Fibroblast of villous mesenchyme (primary cell): ENCODE data around the gene SLC38A8. TPM values are rescaled to one million over a fixed set of nuclear protein-coding genes. Genes with fewer than 3 reads are reported as not detected.

Source experiments
- DNase-seq: peaks from one replicate; pipeline ENCODE4 v3.0.0-alpha.2; 2010; ENCODE audit warnings: low read depth
- H3K4me3 ChIP-seq: 2 replicates; pipeline ENCODE4 v1.5.1; 2011; ENCODE audit warnings: low read depth, mild to moderate bottlenecking, low read length
- CTCF ChIP-seq: IDR thresholded peaks from 2 replicates; pipeline ENCODE4 v1.5.1; 2012; ENCODE audit warnings: low read depth, mild to moderate bottlenecking, low read length; ENCODE audit not compliant: insufficient read depth
- total RNA-seq: library from RNA; depleted of rRNA; stranded (reverse); fragments of >200 nt; gene quantifications from 2 replicates; pipeline ENCODE4 v1.2.3, GENCODE V29; 2012

The SLC38A8 gene
- total RNA-seq, 1 donor, result not detected

GRCh38 chr16:83975590-83976260, 66.9 kb downstream of the SLC38A8 start:
- H3K4me3 ChIP-seq, result no peak overlapping the region
- DNase-seq, result no peak
- no peak for TF ChIP-seq CTCF

DNA sequence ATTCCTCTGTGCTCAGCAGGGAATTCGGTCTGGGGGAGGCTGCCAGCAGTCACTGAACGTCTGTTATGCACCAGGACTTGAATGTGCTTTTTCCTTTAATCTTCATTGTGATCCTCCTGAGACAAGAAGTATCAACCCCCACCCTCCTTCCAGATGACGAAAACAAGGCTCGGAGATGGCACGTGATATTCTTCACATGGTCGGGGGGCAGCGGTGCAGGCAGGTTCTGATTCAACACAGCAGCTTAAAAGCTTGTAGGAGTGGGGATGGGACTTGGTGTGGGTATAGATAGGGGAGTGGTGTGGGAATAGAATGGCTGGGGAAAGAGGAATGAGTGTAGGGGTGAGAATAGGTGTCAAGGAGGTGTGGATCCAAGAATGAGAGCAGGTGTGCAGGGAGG, 68.1 kb downstream of the SLC38A8 start:
- no peak overlapping the region for H3K4me3 ChIP-seq
- DNase-seq, result no peak
- no peak for TF ChIP-seq CTCF

DNA sequence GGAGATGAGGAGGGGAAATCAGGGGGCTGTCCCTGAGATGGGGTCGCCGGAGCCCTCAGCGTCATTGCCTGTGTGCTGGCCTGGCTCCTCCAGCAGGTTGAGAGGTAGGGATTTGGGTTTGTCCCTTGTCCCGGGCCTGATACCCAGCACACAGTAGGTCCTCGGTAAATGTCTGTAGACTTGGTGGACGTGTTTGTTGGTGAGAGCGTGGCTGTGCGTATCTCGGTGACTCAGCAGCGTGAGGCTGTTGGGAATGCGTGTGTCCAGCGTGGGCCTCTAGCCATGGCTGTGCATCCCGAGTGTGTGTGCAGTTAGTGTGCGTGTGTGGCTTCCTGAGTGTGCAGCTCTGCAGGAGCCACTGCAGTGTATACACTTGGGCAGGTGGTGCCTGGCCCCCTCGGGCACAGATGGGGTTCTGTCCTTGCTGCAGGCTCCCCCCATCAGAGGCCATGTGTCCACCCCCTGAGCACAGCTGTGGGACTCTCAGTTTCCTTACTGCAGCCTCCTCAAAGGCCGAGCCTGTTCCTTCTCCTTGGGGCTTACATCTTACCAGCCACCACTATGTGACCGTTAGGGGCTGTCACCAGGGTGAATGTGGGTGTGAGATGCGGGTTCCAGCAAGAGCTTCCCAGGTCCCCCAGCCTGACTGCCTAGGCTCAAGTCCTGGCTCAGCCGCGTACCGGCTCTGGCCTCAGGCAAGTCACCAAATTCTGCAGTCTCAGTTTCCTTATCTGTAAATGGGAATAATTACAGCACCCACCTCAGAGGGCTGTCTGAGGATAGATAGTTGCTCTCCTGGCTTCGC, 68.8 kb downstream of the SLC38A8 start:
- H3K4me3 ChIP-seq, result no peak overlapping the region
- no peak for TF ChIP-seq CTCF
- DNase-seq, result no peak

GRCh38 chr16:83973077-83973476, 69.5 kb downstream of the SLC38A8 start:
- H3K4me3 ChIP-seq, result no peak overlapping the region
- DNase-seq, result no peak
- TF ChIP-seq CTCF, result no peak

DNA sequence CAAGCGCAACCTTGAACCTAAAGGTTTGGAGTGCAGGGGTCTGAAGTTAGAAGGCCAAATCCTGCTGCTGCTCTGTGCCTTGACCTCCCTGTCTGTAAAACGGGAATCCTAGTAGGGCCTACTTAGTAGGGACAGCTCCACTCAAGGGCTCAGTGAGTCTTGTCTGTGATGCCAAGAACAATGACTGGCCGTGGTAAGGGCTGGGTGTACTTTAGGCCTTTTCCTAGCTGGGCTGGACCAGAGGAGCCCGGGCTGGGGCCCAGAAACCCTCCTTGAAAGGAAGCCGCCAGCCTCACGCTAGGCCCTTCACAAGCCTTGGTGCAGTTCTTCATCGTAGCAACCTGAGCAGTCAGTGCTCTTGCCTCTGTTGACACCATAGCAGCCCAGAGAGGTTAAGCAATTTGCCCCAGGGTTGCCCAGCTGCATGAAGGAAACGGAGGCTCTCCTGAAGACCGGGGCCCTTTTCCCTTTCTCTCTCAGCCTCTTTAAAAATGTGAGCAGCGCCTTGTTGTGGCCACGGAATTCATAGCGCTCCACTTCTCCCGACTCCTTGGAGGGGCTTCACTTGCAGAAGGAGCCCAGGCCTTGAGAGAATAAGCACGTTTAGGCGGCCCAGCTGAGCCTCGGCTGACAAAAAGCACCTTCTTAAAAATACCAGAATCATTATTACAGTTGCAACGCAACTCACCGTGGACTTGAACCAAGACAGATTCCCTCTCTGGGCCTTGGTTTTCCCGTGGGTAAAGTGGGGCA, 70.2 kb downstream of the SLC38A8 start:
- no peak for TF ChIP-seq CTCF
- no peak for DNase-seq
- H3K4me3 ChIP-seq, result no peak overlapping the region

- TF ChIP-seq CTCF, result no peak
- no peak for DNase-seq
- H3K4me3 ChIP-seq, result no peak overlapping the region
Observed at GRCh38 chr16:83971165-83972130, 71.1 kb downstream of the SLC38A8 start.
